Stimulated activated CD4-positive, alpha-beta T cell treated with anti-CD3 and anti-CD28 coated beads, Interleukin-1b, Interleukin-23, amount 100 ng/mL, for 24 hours (primary cell): Measurements from ENCODE around the gene ABCG4.
"Not testable (repeated sequence)": the region's sequence is repeated elsewhere in the genome, so short reads cannot be mapped to it uniquely, and the experiment has no call there.

Experiments
- DNase-seq, 4 experiments: peaks; one replicate each; pipeline ENCODE4 v3.0.0-alpha.2; 2020; ENCODE audit warnings: low read depth in 4 of 4, low spot score in 1 of 4

Gene ABCG4

GRCh38 chr11:119152604-119153003 lies 3.8 kb downstream of the ABCG4 start:
- no peak for DNase-seq

DNA sequence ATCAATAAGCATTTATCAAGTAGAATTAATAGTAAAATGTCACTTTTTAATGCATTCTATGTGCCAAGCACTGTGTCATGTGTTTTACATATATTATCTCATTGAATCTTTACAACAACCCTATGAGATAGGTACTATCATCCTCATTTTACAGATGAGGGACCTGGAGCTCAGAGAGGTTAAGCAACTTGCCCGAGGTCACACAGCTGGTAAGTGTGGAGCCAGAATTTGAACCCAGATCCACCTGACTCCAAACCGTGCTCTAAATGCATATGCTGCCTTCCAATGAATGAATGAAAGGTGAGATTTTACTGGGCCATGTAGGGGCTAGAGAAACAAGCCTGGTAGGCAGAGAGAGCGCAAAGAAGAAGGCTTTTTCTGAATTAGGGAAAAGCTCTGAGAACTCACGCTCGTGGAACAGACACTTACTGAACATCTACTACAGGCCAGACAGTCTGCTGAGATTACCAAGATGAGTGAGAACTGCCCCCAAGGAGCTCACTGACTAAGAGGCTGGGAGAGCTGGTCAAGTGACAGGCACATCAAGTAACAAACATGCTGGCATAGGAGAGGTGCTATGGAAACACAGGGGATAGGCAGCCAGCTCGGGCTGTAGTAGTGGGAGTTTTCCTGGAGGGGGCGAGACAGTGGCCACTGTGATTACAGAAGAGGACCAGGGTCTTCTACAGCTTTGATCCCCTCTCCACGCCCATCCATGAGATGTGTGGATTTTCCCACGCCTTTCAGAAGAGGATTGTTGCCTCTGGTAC lies 4.4 kb downstream of the ABCG4 start:
- no peak for DNase-seq

GRCh38 chr11:119154178-119154577 lies 5.3 kb downstream of the ABCG4 start:
- DNase-seq, result no peak

- no peak for DNase-seq
Measured at GRCh38 chr11:119155733-119156492, 7.1 kb downstream of the ABCG4 start.

- DNase-seq, result no peak
Measured at GRCh38 chr11:119156496-119156895, 7.6 kb downstream of the ABCG4 start.

DNA sequence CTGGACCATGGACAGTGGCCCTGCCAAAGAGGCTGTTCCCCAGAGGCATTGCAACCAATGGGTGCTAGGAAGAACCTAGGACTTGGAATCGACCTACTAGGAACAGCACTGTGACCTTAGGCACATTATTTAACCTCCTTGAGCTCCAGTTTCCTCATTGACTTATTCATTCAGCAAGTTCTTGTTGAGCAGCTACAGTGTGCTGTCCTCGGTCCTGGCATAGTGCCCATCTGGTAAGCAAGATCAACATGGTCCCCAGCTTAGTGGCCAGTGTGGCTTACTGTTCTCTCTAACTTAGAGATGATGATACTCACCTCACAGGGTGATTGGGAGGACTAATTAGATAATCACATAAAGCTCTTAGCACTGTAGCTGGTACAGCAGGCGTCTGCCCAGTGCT lies 8.2 kb downstream of the ABCG4 start:
- no peak for DNase-seq

DNA sequence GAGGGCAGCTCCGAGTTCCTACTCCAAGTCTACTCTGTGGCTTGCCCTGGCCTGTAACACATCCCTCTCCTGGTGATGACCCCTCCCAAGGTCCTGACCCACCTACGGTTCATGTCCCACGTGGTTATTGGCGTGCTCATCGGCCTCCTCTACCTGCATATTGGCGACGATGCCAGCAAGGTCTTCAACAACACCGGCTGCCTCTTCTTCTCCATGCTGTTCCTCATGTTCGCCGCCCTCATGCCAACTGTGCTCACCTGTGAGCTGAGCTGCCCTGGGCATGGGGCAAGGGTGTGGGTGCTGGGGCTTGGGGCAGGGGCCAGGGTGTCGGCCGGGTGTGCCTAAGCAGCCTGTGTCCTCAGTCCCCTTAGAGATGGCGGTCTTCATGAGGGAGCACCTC lies 9.6 kb downstream of the ABCG4 start:
- no peak for DNase-seq

- DNase-seq, result no peak
Measured at GRCh38 chr11:119160151-119160550, 11.3 kb downstream of the ABCG4 start.

DNA sequence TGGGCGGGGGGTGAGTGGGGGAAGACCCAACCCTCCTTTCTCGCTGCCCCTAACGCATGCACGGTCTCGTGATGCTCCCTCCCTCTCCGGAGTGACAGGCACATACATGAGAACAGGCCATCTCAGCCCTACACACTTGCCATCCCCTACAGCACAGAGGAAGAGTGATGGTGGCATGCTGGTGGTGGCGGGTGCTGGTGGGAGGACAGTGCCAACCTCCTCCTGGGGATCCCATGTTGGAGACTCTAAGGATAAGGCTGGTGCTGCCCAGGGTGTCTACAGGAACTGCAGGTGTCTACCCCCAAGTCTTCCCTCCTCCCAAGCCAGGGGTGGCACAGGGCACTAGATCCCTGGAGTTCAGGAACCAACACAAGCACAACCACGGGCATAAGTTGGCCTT lies 13.0 kb downstream of the ABCG4 start:
- DNase-seq, result no peak

DNA sequence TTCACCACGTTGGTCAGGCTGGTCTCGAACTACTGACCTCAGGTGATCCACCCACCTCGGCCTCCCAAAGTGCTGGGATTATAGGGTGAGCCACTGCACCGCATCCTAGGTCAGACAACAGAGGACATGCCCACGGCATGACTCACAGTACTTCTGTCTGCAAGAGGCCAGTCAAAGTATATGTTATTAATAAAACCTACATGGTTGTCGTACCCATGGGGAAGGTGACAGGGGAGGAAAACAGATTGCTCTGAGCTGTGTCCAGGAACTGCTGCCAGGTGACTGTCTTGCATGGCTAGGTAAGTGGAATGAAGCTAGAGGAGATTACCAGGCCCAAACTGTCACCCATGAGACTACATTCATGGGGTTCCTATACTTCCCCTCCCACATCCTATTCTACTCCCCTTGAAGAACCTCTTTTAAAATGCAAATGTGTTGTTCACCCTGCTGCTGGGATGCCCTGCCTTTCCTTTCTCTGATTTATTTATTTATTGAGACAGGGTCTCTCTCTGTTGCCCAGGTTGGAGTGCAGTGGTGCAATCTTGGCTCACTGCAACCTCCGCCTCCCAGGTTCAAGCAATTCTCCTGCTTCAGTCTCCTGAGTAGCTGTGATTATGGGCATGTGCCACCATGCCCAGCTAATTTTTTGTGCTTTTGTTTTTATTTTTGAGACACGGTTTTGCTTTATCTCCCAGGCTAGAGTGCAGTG lies 17.7 kb downstream of the ABCG4 start:
- DNase-seq, result no peak

DNA sequence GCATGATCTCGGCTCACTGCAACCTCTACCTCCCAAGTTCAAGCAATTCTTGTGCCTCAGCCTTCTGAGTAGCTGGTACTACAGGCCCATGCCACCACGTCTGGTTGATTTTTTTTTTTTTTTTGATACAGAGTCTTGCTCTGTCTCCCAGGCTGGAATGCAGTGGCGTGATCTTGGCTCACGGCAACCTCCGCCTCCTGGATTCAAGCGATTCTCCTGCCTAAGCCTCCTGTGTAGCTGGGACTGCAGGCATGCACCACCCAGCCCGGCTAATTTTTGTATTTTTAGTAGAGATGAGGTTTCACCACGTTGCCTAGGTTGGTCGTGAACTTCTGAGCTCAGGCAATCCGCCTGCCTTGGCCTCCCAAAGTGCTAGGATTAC lies 18.2 kb downstream of the ABCG4 start:
- DNase-seq, result not testable (repeated sequence)

DNA sequence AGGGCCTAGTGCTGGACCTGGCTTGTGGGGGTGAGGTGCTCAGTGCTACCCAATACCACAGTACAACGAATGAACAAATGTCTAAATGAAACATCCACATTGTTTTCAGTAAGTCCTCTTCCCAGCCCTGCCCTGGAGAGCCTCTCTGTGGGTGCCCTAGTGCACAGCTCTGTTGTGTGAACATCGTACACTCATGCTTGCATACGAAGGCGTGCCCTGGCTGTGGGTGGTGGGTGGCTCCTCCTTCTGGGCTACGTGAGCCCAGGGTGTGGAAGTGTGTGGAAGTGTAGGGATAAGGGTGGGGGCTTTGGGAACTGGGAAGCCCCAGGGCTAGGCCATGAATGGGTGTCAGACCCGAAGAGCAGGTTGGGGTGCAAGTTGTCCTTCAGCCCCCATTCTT lies 19.1 kb downstream of the ABCG4 start:
- no peak for DNase-seq

- DNase-seq, result peak; percentile 57 to 80 (median 70)
Measured at GRCh38 chr11:119168471-119169281, 19.8 kb downstream of the ABCG4 start, which contains the start of gene NLRX1. Gene NLRX1 (plus strand): TSS chr11:119168725. CDS start chr11:119171404, 2,679 bp downstream.

DNA sequence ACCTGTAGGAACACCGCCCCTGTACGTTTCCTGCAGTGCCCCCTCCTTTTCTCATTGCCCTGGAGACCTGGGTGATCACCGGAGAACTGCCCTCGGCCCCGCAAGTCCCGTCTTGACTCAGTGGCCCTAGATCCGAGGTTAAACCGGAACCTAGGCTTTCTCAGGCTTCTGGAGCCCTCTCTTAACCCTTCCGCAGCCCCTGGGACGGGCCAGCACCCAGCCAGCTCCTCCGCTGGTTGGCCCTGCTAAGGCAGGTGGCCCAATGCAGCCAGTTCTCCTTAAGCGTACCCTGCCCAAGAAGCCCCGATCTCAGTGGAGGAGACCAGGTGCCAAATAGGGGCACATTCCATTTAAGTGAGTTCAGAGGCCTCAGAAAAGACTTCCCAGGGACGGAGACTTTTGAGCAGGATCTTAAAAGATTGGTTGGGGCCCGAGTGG lies 20.4 kb downstream of the ABCG4 start:
- peak in 3 of 4 experiments; percentile 10 to 30 (median 14) for DNase-seq

DNA sequence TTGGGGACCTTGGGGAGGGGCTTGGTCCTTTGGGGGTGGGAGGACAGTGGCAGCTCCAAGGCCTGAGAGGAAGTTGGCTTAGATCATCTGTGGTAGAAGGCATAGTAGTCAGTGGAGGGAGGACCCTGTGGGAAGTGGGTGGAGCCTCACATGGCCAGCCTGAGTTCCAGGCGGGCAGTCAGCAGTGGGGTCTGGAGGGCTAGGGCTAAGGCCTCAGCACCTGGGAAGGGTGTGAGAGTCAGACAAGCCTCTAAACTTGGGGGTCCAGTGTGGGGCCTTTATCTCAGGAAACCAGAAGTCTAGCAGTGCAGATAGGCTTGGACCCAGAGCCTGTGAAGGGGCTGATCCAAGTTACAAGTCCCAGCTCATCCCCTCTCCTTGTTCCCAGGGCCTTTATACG lies 23.7 kb downstream of the ABCG4 start:
- no peak for DNase-seq

- no peak for DNase-seq
Measured at GRCh38 chr11:119173453-119173852, 24.6 kb downstream of the ABCG4 start.

- DNase-seq, result no peak
Measured at GRCh38 chr11:119175493-119176077, 26.7 kb downstream of the ABCG4 start.

- no peak for DNase-seq
Measured at GRCh38 chr11:119178166-119178680, 29.4 kb downstream of the ABCG4 start.

GRCh38 chr11:119179342-119179741 lies 30.5 kb downstream of the ABCG4 start:
- DNase-seq, result no peak

DNA sequence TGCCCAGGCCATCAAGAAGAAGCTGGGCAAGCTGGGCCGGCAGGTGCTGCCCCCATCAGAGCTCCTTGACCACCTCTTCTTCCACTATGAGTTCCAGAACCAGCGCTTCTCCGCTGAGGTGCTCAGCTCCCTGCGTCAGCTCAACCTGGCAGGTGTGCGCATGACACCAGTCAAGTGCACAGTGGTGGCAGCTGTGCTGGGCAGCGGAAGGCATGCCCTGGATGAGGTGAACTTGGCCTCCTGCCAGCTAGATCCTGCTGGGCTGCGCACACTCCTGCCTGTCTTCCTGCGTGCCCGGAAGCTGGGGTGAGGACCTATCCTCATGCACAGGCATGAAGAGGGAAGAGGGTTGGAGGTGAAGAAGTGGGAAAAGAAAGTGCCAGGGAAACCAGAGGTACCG lies 31.1 kb downstream of the ABCG4 start:
- no peak for DNase-seq
